AG20443 (cell line): Measurements from ENCODE around the gene GPR52.
A peak's percentile ranks its signal among the peaks of the same experiment; 100 is the strongest.
"Not testable (repeated sequence)": the region's sequence is repeated elsewhere in the genome, so short reads cannot be mapped to it uniquely, and the experiment has no call there.

ENCODE experiments used
- DNase-seq: peaks from one replicate; pipeline ENCODE4 v3.0.0; 2012; ENCODE audit warnings: low spot score, mixed read lengths

The GPR52 gene

GRCh38 chr1:174447866-174448530 is at the start of gene GPR52:
TSS of gene GPR52 (plus strand) at chr1:174447964. CDS start at chr1:174448112, 148 bp downstream.
- DNase-seq, result no peak

- DNase-seq, result no peak
Measured at GRCh38 chr1:174398246-174398645, 49.5 kb upstream of the GPR52 start.

DNA sequence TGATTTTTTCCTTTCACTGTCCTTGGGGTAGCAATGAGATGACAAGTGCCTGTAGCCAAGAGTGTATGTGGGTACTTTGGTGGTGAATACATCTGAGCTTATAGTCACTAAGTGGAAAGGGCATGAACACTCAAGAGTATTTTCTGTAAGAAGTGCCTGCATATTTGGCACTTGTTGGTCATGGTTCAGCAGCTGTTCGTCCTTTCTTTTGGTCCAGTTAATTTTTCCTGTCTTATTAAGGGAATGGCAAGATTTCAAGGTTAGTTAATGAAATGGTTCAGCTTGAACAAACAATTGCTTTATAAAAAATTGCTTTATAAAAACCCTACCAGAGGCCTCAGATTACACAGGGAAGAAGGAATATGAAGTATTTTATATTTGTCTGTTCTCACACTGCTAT is 48.6 kb upstream of the GPR52 start:
- DNase-seq, result no peak

DNA sequence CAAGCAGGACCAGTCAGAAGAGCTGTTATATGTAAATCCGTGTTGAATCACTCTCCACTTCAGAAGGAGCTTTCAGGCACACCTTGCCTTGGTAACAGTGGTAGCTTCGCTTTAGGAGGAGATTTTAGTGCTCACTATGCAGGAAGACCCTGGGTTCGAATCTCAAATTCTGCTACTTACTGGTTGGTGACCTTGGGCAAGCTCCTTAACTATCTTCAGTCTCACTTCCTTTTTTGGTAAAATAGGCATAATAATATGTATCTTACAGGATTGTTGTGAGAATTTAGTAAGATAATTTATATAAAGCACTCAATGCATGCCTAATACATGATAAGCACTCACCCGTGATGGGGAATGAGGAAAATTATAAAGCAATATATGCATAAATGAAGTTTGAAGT is 46.7 kb upstream of the GPR52 start:
- DNase-seq, result no peak

GRCh38 chr1:174405219-174405618 is 42.5 kb upstream of the GPR52 start:
- no peak for DNase-seq

DNA sequence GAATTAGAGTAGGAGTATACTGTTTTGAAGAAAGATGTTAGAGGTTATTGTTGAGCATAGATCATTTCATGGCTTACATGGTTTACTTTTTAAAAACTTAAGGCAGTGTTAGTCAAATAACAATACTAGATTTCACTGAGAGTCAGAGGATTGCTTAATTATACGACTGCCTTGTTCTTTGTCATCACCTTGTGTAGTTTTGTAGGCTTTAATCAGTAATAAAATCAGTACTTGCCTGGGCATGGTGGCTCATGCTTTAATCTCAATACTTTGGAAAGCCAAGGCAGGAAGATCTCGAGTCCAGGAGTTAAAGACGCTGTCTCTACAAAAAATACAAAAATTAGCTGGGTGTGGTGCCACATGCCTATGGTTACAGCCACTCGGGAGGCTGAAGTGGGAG is 41.3 kb upstream of the GPR52 start:
- DNase-seq, result no peak

DNA sequence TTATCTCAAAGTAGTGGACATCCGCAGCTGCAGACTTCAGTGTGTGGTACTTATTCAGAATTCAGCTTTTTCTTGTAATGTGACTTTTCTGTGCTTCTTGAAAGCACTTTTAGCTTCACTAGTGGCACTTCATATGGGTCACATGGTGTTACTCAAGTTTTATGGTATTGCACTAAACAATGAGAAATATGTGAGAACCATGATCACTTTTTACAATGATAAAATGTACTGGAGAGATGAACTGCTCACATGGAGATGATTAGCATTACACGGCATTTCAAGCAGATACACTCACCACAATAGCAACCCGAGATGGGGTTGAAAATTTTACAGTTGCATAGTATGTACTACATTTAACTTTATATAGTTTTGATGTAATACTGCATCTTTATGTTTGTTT is 40.1 kb upstream of the GPR52 start:
- peak; percentile 19 for DNase-seq

DNA sequence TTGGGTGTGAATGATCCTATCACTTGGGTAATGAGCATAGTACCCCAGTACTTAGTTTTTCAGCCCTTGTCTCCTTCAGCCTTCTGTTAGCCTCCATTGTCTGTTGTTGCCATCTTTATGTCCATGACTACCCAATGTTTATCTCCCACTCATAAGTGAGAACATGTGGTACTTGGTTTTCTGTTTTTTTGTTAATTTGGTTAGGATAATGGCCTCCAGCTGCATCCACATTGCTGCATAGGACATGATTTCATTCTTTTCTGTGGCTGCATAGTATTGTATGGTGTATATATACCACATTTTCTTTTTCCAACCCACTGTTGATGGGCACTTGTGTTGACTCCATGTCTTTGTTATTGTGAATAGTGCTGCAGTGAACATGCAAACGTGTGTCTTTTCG is 39.6 kb upstream of the GPR52 start:
- no peak for DNase-seq

DNA sequence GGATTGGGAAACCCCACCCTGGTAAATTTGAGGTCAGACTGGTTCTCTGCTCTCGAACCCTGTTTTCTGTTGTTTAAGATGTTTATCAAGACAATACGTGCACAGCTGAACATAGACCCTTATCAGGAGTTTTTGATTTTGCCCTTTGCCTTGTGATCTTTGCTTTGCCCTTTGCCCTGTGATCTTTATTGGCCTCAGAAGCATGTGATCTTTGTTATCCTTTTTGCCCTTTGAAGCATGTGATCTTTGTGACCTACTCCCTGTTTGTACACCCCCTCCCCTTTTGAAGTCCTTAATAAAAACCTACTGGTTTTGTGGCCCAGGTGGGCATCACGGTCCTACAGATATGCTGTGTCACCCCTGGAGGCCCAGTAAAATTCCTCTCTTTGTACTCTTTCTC is 38.0 kb upstream of the GPR52 start:
- not testable (repeated sequence) for DNase-seq

GRCh38 chr1:174413632-174414031 is 34.1 kb upstream of the GPR52 start:
- DNase-seq, result peak; percentile 11

DNA sequence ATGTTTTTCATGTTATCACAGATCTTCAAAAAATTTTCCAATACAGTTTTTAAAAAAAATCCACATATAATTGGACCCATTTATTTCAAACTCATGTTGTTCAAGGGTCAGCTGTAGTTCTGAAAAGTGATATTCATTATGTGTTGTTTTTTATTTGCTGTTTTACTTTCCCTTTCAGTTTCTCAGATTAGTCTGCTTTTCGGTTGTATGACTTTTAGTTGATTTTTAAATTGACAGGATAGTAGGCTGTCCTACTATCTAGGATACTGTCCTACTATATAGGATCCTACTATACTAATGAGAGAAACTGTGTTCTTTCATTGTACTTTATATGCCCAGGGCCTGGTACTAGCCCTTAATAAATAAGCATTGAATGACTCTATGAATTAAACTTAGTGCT is 33.6 kb upstream of the GPR52 start:
- no peak for DNase-seq

DNA sequence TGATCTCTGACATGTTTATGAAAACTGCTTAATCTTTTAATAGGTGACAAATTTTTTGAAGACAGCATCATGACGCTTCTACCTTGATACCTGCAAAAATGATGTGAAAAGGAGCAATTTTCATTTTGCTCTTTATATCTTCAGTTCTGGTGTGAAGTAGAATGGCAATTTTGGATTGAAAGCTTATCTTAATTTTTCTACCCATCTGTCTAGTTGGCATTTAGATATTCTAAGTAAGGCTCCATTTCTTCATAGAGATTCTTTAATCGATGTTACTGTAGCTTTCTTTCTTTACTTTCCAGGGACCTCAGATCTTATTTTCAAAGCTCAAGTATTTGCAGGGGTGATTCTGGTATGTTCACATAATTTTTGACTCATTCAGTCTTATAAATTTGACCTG is 32.3 kb upstream of the GPR52 start:
- DNase-seq, result no peak

DNA sequence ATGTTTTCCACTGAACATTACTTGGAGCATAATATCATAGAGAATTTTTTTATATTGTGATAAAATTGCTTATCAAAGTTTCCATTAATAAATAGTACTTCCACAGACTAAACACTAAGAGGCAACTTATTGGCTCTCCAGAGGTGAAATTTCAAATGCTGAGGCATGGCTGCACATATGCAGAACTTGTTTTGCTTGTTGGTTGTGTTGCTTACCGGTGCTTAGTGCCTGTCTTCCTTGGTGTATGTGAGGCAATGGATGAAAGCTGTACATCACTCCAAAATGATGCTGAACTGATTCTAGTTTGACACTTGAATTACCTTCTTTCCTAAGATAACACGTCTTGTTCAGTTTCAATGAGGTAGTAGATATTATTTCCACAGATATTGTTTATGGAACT is 29.8 kb upstream of the GPR52 start:
- DNase-seq, result no peak

DNA sequence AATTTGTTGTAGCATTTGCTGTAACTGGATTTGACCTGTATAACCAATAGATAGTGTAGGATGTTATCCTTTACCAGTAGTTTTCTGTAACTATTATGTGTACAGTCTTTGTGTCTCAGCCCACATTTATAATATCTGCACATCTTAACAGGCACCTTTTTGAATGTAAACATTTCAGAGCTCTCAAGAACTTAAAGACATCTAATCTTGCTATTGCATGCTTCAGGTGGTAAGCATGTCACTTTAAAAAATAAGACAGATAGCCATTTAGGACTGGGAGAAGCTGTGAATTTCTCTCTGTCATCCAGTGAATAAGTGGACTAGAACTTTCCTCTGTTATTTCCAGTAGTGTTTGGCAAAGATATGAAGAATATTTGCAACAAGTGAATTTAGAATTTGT is 22.6 kb upstream of the GPR52 start:
- no peak for DNase-seq

GRCh38 chr1:174426153-174426552 is 21.6 kb upstream of the GPR52 start:
- DNase-seq, result no peak

- DNase-seq, result no peak
Measured at GRCh38 chr1:174428033-174428432, 19.7 kb upstream of the GPR52 start.

DNA sequence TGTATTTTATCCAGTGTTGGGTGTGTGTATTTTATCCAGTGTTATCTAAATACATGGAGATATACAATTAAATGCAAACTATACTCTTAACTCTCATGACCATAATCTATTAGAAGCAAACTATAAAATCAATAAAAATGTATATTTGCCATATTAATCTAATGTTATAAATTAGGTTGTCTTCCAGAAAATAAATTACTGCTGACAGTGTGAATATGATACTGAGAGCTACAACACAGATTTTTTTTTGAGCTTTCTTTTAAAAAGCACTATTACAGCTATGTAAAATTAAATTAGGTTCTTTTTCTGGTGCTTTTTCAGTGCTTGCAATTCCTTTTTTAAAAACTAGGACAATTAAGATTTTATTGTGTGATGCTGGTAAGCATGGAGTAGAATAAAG is 19.0 kb upstream of the GPR52 start:
- no peak for DNase-seq

DNA sequence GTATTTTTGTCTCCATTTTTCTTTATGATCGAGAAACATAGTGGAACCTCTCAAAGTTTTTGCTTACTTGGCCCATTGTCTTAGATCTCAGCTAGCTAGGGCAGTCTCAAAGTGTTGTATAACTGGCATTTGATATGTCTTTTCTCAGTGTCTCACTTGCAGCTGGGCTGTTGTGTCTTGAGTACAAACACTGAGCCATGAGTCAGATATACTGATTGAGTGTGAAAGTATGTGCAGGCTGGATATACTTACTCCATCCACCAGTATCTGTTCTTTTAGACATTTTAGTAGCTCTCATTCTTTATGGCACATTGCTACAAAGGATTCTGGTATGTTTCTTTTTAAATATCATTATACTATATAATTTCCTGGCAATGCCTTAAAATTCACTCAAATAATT is 14.3 kb upstream of the GPR52 start:
- DNase-seq, result peak; percentile 44

- DNase-seq, result no peak
Measured at GRCh38 chr1:174445351-174445750, 2.4 kb upstream of the GPR52 start.

DNA sequence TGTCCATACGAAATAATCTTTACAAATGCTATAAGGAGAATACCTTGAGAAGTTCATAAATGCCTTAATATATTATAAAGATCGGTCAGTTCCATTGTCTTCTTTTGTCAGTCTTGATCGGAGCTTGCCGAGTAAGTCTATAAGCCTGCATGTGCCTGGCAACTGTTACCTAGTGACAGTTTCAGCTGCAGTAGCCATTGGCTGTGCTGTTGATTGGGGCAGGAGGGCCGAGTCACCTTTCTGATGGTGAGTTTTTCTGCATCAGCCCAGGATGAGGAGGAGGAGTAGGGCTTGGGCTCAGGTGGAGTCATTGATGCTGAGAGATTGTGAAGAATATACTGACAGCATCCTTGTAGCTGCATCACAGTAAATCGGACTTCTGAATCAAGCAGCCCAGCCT is 1.9 kb upstream of the GPR52 start:
- DNase-seq, result no peak

- DNase-seq, result no peak
Measured at GRCh38 chr1:174448531-174448883, 743 bp downstream of the GPR52 start.

DNA sequence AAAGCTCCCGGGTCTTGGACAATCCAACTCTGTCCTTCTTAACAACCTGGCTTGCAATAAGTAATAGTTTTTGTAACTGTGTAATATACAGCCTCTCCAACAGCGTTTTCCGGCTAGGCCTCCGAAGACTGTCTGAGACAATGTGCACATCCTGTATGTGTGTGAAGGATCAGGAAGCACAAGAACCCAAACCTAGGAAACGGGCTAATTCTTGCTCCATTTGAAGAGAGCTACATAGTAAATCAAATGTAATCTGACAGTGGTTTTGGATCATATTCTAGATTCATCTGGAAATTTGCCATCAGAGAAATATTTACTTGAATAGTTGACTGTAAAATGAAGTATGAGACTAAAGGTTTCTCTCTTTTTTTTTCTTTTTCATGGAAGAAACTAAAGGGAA is 1.2 kb downstream of the GPR52 start:
- no peak for DNase-seq

DNA sequence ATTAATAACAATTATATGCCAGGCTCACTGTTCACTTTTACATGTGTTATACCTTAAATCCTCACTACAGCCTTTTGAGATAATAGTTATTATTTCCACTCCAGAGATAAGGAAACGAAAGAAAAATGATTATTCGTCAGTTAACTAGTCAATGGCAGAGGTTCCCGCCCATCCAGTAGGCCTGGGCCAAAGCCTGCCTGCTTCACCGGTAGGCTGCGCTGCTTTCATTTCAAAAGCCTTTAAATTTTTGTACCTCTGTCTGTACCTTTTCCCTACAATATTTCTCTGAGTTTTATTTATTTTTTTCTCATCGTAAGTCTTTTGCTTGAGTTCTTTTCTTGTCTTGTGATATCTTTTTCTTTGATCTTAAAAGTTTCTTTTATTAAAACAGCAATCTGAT is 3.6 kb downstream of the GPR52 start:
- DNase-seq, result no peak

- no peak for DNase-seq
Measured at GRCh38 chr1:174465855-174466254, 18.1 kb downstream of the GPR52 start.

- no peak for DNase-seq
Measured at GRCh38 chr1:174466607-174467006, 18.8 kb downstream of the GPR52 start.
